GM13976 (cell line): ENCODE results near the gene NKTR.

ENCODE experiments used
- DNase-seq: peaks from one replicate; pipeline ENCODE4 v3.0.0; 2012; ENCODE audit warnings: low spot score
- CTCF ChIP-seq: IDR thresholded peaks from 2 replicates; pipeline ENCODE4 v1.5.1; 2012; ENCODE audit warnings: borderline replicate concordance, mild to moderate bottlenecking; ENCODE audit not compliant: insufficient read depth; ENCODE audit errors: extremely low read depth, missing control alignments, control extremely low read depth
- in situ Hi-C: fragments of 300-500 bp; cut with MboI; formaldehyde crosslinking; loops from one replicate; pipeline ENCODE4 v1.12.0; 2022; ENCODE audit warnings: low sequenced_read_pairs, mixed read lengths, inconsistent platforms; ENCODE audit not compliant: unreplicated experiment

NKTR gene

GRCh38 chr3:42657675-42658074 is 57.2 kb downstream of the NKTR start:
- in situ Hi-C loops = no loop called here

GRCh38 chr3:42658091-42658770 is 57.7 kb downstream of the NKTR start:
- in situ Hi-C loops = no loop called here
- TF ChIP-seq CTCF = no peak
- no peak for DNase-seq

More at GRCh38 chr3:42657675-42658074, 57.2 kb downstream of the NKTR start:
- no peak for TF ChIP-seq CTCF
- no peak for DNase-seq

- TF ChIP-seq CTCF = no peak
- in situ Hi-C loops = no loop called here
- DNase-seq = no peak
These were observed 58.4 kb downstream of the NKTR start for GRCh38 chr3:42658771-42659390.

GRCh38 chr3:42659451-42660130 is 59.1 kb downstream of the NKTR start:
- in situ Hi-C loops = no loop called here
- TF ChIP-seq CTCF = no peak
- DNase-seq = no peak

- no peak for TF ChIP-seq CTCF
- in situ Hi-C loops = no loop called here
- no peak for DNase-seq
These were observed 59.7 kb downstream of the NKTR start for GRCh38 chr3:42660131-42660715.

- in situ Hi-C loops = no loop called here
- peak; percentile 10 for TF ChIP-seq CTCF
- DNase-seq = peak; percentile 57
These were observed 60.4 kb downstream of the NKTR start for GRCh38 chr3:42660898-42661297.
